ENCODE results near the gene EXO1.
"Not testable (repeated sequence)": the region's sequence is repeated elsewhere in the genome, so short reads cannot be mapped to it uniquely, and the experiment has no call there.

Gene EXO1

DNA sequence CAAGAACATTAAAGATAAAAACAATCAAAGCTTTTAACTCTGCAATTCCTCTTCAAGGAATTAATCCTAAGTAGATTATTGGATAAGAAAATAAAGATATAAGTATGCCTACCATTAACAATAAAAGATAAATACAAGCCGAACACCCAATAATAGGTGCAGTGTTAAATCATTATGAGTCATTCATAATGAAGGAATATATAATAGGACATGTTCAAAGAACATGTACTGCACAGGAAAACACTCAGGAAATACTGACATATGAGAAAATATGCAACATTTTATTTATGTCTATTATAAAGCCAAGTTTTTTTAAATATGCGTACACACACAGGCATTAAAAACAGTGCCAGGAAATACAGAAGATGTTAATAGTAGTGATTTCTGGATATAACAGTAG is 11.1 kb upstream of the EXO1 start:
- DNase-seq (ENCODE audit: low read depth), result no peak

DNA sequence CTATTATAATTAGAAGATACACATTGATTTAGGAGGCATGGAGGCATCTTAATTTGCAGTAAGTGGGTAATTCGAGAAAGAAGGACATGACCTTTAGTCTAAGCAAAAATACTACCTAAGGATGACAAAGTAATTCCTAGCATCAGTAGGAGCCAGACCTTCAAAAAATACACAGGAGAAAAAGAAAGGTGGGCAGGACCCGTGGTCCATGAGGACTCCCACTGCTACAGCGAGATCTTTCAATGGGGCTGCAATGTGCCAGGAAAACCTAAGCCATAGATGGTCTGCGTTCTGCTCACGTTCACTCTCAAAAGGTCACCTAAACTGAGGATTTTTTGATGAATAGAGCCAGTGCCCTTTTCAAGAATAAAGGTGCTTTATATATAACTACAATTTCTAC is 10.6 kb upstream of the EXO1 start:
- no peak for DNase-seq (ENCODE audit: low read depth)

DNA sequence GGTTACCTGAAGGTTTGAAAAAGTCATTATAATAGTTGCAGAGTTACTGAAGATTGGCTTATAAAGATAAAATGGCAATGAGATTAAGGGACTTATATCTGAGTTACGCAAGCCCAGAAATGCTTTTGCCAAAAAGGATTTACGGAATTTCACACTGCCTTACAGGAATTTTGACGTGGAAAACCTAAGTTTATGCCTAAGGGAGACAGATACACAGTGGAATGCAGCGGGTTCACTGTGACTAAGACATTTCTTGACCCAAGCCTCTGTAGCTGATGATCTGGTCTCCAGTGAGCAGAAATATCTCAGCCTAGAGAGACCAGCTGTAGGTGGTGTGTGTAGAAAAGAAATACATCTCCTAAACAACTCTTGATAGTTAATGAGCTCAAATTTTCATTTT is 10.1 kb upstream of the EXO1 start:
- no peak for DNase-seq (ENCODE audit: low read depth)

DNA sequence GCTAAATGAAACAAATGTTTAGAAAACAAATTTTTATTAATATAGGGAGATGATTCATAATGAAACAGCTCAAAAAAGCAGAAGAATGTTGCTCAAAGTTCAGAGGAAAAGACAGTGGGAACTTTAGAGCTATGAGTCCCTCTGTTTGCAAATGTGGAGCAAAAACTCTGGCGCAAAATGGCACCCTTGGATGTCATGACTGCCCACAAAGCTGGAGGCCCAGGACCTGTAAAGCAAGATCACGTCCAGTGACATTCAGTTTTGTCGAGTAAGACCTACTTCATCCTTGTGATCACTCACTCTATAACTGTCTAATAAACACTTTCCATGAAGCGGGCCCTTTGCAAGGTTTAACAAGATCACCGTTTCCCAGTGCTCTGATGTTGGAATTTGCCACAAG is 9.1 kb upstream of the EXO1 start:
- no peak for DNase-seq (ENCODE audit: low read depth)

DNA sequence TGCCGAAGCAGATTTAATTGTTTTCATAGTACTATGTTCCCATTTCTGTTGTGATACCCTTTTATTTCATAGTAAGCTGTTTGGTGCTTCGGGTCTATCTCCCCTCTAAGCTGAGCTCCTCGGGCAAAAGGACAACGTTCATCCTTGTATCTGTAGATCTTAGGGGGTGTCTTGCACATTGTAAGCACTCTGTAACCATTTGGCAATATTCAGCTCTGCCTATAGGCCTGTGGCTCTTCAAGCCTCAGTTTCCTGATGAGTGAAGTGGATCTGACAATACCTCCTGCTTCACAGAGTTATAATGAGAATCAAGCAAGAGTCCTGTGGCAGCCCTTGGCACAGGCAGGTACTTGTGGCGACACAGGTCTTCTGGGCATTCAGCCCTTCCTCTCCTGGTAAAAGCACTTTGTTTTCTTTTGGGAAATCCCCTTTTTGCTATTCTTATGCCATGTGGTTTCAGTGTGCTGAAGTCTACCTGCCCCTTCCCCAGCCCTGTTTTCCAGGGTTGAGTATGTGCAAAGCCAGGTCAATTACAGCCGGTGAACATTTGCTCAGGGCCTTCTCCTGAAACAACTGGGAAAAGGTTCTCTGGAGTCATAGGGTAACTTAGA is 8.5 kb upstream of the EXO1 start:
- DNase-seq (ENCODE audit: low read depth), result no peak

DNA sequence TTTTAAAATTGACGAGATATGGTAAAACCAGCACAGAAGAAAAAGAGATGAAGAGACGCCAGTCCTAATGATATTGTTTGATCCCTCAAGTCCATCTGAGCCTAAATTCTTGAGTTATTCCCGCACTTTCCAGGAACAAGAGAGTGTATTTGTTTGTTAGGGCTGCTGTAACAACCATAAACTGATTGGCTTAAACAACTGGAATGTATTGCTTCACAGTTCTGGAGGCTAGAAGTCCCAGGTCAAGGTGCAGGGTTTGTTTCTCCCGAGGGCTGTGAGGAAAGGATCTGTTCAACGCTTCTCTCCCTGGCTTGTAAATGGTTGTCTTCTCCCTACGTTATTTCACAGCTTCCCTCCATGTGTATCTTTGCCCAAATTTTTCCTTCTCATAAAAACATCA is 7.8 kb upstream of the EXO1 start:
- DNase-seq (ENCODE audit: low read depth), result no peak

DNA sequence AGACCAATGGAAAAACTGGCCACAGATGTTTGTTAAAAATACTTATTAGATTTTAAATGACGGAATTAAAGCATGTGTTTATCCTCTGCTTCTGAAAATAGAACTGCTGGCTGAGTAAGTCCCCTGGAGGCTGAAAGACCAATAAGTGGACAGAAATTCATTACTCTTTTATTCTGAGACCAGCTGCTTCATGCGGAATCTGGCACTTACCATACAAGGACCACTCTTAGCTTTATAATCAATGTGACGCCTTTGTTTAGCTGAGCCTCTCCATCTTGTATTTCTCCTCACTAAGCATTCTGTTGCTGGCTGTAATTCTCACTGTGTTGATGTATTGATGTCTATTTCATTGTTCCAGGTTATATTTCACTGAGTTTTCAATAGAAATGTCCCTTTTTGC is 6.3 kb upstream of the EXO1 start:
- no peak for DNase-seq (ENCODE audit: low read depth)

DNA sequence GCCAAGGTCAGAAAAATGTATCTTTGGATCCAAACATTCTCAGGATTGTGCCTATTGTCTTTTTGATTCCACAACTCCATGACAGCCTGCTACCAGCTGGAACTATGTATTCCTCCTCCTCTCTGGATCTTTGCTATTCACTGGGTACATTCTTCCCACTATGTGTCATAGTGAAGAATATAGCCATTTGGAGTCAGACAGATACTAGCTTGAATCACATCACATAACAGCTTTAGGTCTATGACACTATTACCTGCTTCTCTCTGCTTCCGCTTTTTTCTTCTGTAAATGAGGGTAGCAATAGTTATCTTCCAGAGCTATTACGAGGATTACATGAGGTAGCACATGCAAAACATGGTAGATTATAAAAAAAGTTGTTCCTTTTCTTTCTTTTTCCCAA is 5.4 kb upstream of the EXO1 start:
- DNase-seq (ENCODE audit: low read depth), result no peak

DNA sequence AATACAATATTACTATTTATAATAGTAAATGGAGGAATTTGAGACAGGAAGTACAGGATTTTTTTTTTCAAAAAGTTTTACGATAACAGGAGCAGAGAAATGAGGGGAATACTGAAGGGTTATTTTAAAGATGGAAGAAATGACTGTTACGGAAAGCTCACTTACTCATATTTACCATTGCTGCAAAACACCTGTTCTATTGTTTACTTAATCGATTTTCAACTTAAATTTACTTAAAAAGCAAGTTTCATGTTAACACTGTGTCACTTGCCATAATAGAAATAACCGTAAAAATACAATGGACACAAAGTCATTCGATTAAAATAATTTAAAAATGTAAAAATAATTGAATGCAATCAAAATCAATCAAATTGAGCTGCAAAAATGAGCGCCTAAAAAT is 3.4 kb upstream of the EXO1 start:
- DNase-seq (ENCODE audit: low read depth), result no peak

DNA sequence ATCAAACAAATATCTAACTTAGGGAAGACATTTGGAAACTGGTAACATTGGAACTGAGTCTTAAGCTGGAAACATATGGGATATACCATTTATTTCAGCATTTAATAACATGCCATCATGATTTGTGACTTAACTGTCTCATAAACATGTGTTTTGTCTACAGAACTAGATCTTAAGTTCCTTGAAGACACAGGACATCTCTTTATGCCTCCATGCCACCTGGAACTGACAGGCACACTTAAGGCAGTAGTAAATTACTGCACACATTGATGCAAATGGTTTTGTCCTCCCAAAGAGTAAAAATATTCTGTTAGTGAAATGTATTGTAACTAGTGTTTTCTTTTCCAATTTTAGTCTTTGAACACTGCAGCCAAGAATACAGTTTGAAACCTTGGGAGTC is 1.6 kb upstream of the EXO1 start:
- no peak for DNase-seq (ENCODE audit: low read depth)

DNA sequence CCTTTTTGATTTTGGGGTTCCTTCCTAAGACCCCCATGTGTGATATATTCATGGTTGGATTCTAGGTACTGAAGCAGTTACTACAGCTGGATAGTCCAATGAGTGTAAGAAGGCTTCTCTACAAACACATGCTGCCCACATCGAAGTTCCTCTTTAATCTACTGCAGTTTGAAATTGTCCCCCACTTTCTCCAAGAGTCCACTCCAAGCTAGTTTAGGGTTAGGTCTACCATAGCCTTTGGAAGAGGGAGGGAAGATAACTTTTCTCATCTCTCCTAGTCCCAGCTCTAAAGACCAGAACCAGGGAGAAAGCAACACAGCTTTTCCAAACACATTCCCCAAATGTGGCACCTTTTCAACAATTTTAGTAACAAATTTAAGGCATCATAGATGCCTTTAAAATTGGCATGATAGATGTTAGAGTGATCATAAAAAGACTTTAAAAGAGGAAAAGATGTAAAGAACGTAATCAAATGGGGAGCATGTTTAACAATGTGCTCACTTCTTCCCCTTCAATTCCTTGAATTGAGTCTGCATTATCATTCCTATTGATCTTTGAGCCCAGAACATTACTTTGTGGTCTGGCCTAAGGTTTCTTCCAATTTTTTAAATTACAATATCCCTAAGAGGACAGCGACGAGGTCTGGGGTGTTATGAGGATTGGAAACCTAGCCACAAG is 1.0 kb upstream of the EXO1 start:
- DNase-seq (ENCODE audit: low read depth), result no peak

DNA sequence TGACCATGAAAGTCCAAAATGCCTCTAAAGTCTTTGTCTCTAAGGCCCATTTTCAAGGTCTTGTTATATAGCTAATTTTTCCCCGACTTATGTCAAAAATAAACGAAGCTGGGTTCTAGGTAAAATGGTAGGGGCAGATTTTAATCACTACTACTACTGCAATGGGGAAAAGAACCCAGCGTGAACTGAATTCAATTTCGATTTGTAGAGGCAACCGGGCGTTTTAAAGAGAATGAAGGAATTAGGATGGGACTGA is 536 bp upstream of the EXO1 start:
- no peak for DNase-seq (ENCODE audit: low read depth)

DNA sequence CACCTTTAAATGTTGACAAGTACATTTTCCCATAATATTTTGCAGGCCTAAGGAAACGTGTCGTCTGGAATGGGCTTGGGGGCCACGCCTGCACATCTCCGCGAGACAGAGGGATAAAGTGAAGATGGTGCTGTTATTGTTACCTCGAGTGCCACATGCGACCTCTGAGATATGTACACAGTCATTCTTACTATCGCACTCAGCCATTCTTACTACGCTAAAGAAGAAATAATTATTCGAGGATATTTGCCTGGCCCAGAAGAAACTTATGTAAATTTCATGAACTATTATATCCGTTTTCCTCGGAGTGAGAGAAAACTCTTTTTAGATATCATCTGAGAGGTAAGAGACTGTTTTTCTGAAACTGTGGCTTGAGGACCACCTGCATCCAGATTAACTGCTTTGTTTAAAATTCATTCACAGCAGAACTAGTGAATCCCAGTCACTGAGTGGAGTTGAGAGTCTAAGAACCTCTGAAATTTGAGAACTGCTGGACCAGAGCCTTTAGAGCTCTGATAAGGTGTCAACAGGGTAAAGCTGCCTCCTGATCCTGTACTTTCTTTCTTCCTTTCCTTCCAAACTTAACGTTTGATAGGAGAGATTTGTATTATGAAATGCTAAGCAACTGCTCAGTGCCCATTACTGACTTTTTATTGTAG is 811 bp downstream of the EXO1 start:
- no peak for DNase-seq (ENCODE audit: low read depth)

DNA sequence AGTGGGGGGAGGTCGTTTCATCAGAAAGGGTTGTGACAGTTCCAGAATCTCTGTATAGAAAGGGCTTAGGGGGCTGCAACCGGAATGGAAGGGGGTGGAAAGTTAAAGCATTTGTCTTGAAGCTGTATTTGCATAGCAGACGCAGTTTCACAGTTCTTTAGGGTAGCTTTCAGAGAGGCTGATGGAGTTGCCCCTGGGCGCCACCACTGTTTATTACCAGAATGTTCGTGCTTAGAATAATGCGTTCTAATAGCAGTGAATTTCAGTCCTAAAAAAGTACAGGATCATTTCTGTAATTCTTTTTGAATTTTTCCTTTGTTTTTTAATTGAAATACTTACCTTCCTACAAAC is 1.3 kb downstream of the EXO1 start:
- no peak for DNase-seq (ENCODE audit: low read depth)

DNA sequence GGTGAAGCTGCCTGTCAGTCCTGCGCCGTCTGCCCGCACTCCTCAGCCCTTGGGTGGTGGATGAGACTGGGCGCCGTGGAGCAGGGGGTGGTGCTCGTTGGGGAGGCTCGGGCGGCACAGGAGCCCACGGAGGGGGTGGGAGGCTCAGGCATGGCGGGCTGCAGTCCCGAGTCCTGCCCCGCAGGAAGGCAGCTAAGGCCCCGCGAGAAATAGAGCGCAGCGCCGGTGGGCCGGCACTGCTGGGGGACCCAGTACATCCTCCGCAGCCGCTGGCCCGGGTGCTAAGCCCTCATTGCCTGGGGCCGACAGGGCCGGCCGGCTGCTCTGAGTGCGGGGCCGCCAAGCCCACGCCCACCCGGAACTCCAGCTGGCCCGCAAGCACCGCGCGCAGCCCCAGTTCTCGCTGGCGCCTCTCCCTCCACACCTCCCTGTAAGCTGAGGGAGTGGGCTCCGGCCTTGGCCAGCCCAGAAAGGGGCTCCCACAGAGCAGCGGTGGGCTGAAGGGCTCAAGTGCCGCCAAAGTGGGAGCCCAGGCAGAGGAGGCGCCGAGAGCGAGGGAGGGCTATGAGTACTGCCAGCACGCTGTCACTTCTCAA is 7.6 kb downstream of the EXO1 start:
- DNase-seq (ENCODE audit: low read depth), result not testable (repeated sequence)

DNA sequence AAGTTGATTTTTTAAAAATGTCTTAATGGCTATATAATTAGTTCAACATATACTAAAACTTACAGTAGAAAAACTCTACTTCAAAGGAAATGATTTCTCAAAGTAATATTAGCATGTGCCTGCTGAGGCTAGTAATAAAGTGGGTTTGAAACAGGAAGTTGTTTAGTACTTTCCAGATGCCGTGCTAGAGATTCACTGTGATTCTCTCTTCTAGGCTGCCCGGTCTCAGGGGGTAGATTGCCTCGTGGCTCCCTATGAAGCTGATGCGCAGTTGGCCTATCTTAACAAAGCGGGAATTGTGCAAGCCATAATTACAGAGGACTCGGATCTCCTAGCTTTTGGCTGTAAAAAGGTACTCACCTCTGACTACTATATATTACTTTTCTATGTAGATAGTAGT is 9.1 kb downstream of the EXO1 start:
- DNase-seq (ENCODE audit: low read depth), result no peak

DNA sequence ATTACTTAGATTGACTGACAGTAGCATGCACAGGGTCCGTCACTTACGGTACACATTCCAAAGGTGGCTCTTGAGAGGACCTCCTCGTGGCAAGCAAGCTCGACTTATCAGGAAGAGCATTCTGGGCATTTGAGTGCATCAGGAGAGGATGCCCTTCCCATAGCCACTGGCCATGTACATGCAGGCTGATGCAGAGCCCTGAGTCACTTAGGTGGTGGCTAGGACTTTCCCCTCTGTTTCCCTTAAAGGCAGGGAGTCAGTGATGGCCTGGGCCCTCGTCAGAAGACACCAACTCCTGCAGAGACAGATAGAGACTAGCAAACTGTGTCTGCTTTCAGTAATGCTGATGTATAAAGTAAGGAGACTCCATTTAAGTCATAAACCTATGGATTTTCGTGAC is 12.9 kb downstream of the EXO1 start:
- no peak for DNase-seq (ENCODE audit: low read depth)

DNA sequence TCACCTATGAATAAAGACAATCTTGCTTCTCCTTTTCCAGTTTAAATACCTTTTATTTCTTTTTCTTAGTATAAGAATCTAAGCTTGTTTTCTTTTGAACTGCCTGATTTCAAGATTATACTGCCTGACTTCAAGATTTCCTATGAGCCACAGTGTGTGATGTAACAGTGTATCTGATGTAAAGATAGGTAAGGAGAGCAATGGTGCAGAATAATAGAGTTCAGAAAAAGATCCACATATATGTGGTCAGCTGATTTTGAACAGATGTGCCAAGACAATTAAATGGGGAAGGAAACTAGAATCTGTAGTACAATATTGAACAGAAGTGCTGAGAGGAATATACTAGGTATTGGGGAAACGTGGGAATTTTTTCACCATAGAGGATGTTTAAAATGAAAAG is 21.0 kb downstream of the EXO1 start:
- no peak for DNase-seq (ENCODE audit: low read depth)

DNA sequence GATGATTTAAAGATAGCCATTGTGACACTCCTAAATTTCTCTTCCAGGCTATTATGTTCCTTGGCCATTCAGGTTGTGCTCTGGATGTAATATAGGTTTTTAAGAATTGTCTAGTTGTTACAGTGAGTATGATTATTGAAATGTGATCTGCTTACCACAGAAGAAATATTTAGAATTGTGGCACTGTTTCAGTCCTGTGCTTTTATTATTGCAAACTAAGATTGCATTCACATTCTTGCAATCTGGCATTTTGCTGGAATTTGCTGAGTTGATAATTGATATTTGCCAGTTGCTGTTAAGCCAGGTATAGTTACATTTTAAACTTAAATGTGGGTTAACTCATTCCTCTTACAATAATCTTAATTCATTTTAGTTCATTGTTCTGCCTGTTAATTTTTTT is 22.3 kb downstream of the EXO1 start:
- DNase-seq (ENCODE audit: low read depth), result no peak

DNA sequence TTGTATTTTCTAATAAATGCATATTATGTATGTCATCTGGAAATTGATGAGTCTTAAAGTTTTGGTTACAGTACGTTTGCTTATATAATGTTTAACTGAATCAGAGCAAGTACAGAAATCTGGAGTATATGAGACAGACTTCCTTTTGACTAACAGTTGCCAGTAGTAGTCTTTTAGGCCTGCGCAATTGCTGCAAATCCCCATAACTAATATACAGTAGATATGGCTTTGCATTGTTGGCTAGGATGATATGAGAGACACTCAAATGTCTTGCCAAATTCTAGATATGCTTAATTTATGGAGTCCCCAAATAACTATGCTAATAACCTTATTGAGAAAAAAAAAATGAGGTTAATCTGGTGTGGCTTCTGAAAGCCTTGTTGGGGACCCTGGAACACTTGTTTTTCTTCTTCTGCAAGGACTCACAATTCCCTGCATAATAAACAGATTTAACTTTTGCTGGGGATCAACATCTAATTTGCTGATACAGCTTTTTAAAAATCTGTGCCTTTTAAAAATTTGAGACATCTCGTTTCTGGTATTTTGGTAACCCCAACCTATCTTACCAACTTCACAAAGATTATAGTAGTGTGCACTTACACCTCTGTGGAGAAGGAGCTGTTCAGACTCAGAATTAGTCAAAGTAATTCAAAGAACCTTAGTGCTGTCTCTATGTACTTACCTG is 22.9 kb downstream of the EXO1 start:
- no peak for DNase-seq (ENCODE audit: low read depth)

DNA sequence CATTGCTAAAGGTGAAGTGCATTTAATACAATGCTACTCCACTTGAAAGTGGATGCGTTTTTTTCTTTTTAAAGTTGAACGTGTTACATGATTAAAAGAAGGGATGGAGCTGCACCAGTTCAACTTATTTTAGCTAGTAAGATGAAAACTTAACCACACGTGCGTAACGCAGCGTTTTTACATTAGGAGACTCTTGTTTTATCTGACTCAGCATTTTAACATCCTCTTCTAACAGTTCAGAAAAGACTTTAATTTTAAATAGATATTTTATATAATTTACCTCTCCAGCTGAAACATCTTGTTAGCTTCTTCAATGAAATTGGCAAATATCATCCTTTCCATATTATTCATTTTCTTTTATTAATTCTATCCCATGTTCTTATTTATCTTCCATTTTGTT is 33.4 kb downstream of the EXO1 start:
- DNase-seq (ENCODE audit: low read depth), result no peak

DNA sequence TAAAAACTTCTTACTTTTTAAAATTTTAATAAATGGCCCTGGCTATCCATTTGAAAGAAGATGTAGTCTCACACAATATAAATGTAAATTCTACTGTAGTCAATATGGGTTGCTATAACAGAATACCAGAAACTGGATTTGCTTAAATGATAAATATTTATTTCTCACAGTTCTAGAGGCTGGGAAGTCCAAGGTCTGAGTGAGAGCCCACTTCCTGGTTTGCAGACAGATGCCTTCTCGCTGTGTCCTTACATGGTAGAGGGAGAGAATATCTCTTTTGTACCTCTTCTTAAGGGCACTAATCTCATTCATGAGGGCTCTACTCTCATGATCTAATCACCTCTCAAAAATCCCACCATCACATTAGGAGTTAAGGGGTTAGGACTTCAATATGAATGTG is 35.2 kb downstream of the EXO1 start:
- no peak for DNase-seq (ENCODE audit: low read depth)

DNA sequence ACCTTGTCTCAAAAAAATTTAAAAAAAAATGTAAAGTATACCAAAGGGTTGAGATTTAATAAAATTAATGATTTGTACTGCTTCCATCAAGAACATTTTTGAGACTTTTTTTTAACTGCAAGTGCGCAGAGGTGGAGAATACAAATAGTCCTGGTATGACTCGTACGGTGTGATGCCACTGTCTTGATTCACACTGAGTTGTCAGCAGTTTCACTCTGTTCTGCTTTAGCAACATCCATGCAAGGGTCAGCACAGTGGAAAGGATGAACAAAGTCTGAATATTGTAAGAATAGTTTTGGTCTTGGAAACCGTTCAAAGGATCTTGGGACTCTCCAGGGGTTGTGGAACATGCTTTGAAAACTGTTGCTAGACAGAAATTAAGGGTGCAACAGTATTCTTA is 40.2 kb downstream of the EXO1 start:
- no peak for DNase-seq (ENCODE audit: low read depth)

All from activated gamma-delta T cell treated with anti-CD3 and anti-CD28 coated beads, Interleukin-2, amount 50 U/mL, for 16 hours (primary cell).